GM21717 (cell line): ENCODE measurements around the gene CARM1.
"Not testable (repeated sequence)": the region's sequence is repeated elsewhere in the genome, so short reads cannot be mapped to it uniquely, and the experiment has no call there.

Experiments
- ATAC-seq: cut with Tn5 transposase; IDR thresholded peaks from one replicate; pipeline ENCODE4 v1.9.1; 2021; ENCODE audit warnings: mild to moderate bottlenecking, moderate library complexity; ENCODE audit not compliant: unreplicated experiment

CARM1 gene

GRCh38 chr19:10927730-10928562 lies 56.6 kb downstream of the CARM1 start:
- peak; percentile 4 for ATAC-seq

DNA sequence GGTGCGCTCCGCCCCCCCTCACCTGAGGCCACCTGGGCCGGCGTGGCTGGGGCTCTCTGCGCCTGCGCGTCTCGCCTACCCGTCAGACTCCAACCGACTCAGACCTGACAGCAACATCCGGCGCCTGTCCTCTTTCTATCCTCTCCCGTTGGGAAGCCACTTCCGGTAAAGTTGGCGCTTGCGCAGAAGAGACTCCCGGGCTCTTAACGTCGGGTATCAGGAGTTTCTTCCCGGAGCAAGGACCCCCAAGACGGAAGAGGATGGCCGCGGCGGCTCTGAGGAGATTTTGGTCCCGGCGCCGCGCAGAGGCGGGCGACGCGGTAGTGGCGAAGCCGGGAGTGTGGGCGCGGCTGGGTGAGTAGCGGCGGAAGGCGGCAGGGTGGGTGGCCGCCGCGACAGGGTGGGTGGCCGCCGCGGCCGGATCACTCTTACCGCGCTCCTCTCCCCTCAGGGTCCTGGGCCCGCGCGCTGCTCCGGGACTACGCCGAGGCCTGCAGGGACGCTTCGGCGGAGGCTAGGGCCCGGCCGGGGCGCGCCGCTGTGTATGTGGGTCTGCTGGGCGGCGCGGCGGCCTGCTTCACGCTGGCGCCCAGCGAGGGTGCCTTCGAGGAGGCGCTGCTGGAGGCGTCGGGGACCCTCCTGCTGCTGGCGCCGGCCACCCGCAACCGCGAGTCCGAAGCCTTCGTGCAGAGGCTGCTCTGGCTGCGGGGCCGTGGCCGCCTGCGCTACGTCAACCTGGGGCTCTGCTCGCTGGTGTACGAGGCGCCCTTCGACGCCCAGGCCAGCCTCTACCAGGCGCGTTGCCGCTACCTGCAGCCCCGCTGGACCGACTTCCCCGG lies 57.4 kb downstream of the CARM1 start, which contains the start of the genes TIMM29 and YIPF2:
Gene TIMM29, plus strand, starts transcription at position 249 of the 839 bp plus-strand sequence. Its CDS starts 12 bp downstream, at position 261.
Gene YIPF2, minus strand, starts transcription at position 77 of the 839 bp plus-strand sequence. CDS start 229 bp downstream, outside the sequence.
- ATAC-seq: peak; percentile 63

GRCh38 chr19:10929402-10929794 lies 58.0 kb downstream of the CARM1 start:
- no peak for ATAC-seq

GRCh38 chr19:10935371-10936059 lies 64.2 kb downstream of the CARM1 start:
- no peak for ATAC-seq

GRCh38 chr19:10936661-10937084 lies 65.3 kb downstream of the CARM1 start:
- no peak for ATAC-seq

GRCh38 chr19:10941649-10942048 lies 70.3 kb downstream of the CARM1 start:
- ATAC-seq: not testable (repeated sequence)

DNA sequence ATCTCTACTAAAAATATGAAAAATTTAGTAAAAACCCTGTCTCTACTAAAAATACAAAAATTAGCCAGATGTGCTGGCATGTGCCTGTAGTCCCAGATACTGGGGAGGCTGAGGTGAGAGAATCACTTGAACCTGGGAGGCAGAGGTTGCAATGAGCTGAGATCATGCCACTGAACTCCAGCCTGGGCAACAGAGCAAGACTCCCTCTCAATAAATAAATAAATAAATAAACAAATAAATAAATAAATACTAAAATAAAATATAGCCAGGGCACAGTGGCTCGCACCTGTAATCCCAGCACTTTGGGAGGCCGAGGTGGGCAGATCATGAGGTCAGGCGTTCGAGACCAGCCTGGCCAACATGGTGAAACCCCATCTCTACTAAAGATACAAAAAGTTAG lies 72.1 kb downstream of the CARM1 start:
- not testable (repeated sequence) for ATAC-seq

DNA sequence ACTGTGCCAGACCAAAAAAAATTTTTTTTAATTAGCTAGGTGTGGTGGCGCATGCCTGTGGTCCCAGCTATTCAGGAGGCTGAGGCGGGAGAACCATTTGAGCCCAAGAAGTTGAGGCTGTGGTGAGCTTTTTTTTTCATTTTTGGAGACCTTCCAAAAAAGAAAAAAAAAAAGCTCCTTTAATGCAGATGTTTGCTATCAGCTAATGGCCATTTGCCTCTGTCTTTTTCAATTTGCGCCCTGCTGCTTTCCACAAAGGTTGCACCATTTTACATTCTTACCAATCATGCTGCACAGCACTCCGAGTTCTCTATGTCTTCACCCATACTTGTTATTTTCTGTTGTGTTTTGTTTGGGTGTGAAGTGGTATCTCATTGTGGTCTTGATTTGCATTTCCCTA lies 73.9 kb downstream of the CARM1 start:
- no peak for ATAC-seq

GRCh38 chr19:10946958-10947657 lies 75.8 kb downstream of the CARM1 start:
- ATAC-seq: no peak

DNA sequence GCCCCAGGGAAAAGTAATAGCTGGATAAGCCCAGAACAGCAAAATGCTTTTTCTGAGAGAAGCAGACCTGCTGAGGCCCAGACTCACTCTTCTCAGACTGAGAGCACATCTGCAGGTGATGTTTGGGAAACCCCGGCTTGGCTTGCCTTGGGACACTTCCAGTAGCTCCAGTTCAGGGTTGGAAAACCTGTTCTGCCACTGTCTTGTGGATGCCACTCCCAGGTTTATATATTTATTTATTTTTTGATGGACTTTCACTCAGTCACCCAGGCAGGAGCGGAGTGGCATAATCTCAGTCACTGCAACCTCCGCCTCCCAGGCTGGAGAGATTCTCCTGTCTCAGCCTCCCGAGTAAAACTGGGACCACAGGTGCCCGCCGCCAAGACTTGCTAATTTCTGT lies 81.5 kb downstream of the CARM1 start:
- ATAC-seq: no peak

DNA sequence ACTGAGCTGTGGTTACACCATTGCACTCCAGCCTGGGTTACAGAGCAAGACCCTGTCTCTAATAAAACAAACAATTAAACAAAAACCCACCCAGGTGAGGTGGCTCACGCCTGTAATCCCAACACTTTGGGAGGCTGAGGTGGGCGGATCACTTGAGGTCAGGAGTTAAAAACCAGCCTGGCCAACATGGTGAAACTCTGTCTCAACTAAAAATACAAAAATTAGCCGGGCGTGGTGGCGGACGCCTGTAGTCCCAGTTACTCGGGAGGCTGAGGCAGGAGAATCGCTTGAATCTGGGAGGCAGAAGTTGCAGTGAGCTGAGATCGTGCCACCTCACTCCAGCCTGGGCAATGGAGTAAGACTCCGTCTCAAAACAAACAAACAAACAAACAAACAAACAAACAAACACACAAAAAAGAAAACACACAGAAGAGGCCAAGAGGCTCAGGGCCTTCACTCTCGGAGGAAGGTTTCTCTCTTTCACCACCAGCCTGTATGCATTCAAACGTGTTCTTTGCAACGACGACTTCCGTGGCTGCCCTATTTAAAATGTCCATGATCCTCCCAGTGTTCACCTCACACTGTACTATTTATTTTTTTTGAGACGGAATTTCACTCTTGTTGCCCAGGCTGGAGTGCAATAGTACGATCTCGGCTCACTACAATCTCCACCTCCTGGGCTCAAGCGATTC lies 88.1 kb downstream of the CARM1 start:
- ATAC-seq: not testable (repeated sequence)

DNA sequence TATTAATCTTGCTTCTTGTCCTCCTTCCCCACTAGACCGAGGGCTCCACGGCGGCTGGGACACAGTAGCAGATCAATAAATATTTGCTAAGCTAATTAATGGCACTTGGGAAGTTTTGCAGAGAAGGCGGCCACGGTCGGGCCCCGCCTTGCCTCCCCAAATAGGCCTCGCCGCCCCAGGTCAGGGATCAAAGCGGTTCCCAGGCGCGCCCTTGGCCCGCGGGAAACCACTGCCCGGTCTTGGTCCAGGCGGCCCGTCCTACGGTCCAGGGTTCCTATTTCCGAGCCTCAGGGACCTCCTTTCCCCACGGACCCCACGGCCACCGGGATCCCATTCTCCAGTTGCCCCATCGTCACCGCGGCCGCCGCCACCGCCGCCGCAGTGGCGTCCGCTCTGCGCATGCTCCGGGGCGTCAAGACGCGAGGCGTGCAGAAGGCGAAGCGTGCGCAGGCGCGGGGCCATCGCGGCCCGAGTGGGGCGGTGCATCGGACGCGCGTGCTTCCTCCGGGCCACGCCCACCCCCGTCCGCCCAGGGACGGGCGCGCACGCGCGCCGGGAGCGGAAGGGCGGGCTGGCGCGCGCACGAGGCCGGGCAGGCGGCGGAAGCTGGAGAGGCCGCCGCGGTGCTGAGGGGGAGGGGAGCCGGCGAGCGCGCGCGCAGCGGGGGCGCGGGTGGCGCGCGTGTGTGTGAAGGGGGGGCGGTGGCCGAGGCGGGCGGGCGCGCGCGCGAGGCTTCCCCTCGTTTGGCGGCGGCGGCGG lies 89.1 kb downstream of the CARM1 start, which contains the start of gene SMARCA4:
Gene SMARCA4, plus strand, starts transcription at position 717 of the 759 bp plus-strand sequence. CDS start 23,122 bp downstream, outside the sequence.
- ATAC-seq: peak; percentile 51

- peak; percentile 29 for ATAC-seq
Measured at GRCh38 chr19:10961073-10961860, 89.9 kb downstream of the CARM1 start.

DNA sequence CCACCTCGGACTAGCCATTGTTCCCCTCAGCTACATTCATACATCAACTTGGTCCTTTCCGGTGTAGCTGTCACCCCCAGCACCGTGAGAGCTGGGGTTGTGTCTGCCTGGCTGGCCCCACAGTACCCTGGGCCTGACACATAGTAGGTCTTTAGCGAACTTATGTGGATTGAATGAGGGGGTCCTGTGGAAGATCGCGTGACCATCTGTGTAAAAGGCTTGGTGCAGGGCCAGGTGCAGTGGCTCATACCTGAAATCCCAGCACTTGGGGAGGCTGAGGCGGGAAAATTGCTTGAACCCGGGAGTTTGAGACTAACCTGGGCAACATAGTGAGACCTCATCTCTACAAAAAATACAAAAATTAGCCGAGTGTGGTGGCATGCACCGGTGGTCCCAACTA lies 91.5 kb downstream of the CARM1 start:
- no peak for ATAC-seq

DNA sequence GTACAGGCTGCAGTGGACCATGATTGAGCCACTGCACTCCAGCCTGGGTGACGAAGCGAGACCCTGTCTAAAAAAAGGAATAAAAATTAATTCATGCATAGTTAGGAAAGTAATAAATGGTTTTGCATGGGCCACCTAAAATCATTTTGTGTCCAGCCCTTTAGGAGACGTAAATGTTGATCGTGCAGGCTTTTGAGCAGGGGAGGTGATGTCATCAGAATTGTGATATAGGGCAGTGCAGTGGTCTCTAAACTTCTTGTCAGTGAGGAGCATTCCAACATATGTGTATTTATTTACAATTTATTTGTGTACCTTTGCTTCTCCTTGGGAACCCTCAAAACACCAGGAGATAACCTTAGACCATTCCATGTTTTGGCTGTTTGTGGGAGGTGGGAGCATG lies 92.5 kb downstream of the CARM1 start:
- no peak for ATAC-seq

DNA sequence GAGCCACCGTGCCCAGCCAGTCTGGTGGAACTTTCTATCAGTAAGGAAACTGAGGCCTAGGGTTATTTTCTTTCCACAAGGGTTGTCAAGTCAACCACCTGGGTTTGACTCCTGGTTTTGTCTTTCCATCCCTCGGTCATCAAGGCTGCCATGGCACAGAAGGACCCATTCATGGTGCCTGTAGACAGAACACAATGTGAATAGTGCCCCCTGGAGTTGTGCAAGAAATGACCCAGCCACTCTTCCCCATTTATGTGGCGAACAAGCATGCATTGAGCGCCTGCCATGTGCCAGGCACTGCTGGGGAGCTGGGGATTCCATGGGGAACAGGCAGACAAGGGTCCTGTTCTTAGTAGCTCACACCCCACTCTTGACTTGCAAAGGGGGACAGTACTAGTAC lies 93.5 kb downstream of the CARM1 start:
- no peak for ATAC-seq

- no peak for ATAC-seq
Measured at GRCh38 chr19:10965398-10965797, 94.0 kb downstream of the CARM1 start.

GRCh38 chr19:10966809-10967208 lies 95.5 kb downstream of the CARM1 start:
- ATAC-seq: no peak
